Nephron progenitor cell (in vitro differentiated cells): ENCODE measurements around the gene KCNAB3.

ENCODE experiments used
- DNase-seq: peaks from one replicate; pipeline ENCODE4 v3.0.0; 2021
- H3K27ac Mint-ChIP-seq: 2 replicates; pipeline ENCODE4 v1.8.0; 2021; ENCODE audit warnings: mild to moderate bottlenecking, moderate library complexity, mixed read lengths
- H3K27me3 Mint-ChIP-seq: 2 replicates; pipeline ENCODE4 v1.8.0; 2021; ENCODE audit warnings: mild to moderate bottlenecking, low read depth, mixed read lengths; ENCODE audit not compliant: poor library complexity
- H3K36me3 Mint-ChIP-seq: 2 replicates; pipeline ENCODE4 v1.8.0; 2021; ENCODE audit warnings: low read depth, mixed read lengths
- H3K4me1 Mint-ChIP-seq: 2 replicates; pipeline ENCODE4 v1.8.0; 2021; ENCODE audit warnings: mixed read lengths
- H3K4me3 Mint-ChIP-seq: 2 replicates; pipeline ENCODE4 v1.8.0; 2021; ENCODE audit warnings: mild to moderate bottlenecking, moderate library complexity, mixed read lengths
- H3K9me3 Mint-ChIP-seq: 2 replicates; pipeline ENCODE4 v1.8.0; 2021; ENCODE audit warnings: mild to moderate bottlenecking, moderate library complexity, mixed read lengths
- TF ChIP-seq, protein P1 (sequence below): fragments of 200-600 bp; sonication (generic); IDR thresholded peaks from 2 replicates; pipeline ENCODE4 v1.5.0; 2021; ENCODE audit warnings: antibody characterized with exemption

Gene KCNAB3

DNA sequence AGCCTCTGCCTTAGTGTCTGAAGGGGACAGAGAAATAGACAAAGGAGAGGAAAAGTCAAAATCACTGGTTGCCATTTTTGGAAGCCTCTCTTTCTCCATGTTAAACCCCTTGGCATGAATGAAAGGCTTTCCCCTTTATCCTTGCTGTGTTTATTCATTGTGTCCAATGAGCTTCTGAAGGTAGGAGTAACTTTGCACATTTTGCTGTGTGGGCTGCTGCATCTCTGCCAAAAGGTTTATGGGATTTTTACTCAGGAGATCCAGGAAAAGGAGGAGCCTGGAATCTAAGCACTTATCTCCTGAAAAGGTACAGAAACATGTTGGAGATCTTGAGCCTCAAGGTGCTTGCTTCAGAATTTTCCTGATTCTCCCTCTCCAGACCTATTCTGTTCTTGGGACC lies 6.2 kb upstream of the KCNAB3 start:
- no peak for DNase-seq
- Mint-ChIP-seq H3K27ac (no peak overlapping the region), H3K36me3 (peaks cover 55% of the 10 kb centered on the region), H3K27me3 (peaks cover 11% of the 10 kb centered on the region), H3K9me3 (no peaks in the 10 kb centered on the region), H3K4me1 (peaks cover 47% of the 10 kb centered on the region), H3K4me3 (peak overlapping the region; percentile 14)
- TF ChIP-seq, protein P1, sequence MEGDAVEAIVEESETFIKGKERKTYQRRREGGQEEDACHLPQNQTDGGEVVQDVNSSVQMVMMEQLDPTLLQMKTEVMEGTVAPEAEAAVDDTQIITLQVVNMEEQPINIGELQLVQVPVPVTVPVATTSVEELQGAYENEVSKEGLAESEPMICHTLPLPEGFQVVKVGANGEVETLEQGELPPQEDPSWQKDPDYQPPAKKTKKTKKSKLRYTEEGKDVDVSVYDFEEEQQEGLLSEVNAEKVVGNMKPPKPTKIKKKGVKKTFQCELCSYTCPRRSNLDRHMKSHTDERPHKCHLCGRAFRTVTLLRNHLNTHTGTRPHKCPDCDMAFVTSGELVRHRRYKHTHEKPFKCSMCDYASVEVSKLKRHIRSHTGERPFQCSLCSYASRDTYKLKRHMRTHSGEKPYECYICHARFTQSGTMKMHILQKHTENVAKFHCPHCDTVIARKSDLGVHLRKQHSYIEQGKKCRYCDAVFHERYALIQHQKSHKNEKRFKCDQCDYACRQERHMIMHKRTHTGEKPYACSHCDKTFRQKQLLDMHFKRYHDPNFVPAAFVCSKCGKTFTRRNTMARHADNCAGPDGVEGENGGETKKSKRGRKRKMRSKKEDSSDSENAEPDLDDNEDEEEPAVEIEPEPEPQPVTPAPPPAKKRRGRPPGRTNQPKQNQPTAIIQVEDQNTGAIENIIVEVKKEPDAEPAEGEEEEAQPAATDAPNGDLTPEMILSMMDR: no peak

DNA sequence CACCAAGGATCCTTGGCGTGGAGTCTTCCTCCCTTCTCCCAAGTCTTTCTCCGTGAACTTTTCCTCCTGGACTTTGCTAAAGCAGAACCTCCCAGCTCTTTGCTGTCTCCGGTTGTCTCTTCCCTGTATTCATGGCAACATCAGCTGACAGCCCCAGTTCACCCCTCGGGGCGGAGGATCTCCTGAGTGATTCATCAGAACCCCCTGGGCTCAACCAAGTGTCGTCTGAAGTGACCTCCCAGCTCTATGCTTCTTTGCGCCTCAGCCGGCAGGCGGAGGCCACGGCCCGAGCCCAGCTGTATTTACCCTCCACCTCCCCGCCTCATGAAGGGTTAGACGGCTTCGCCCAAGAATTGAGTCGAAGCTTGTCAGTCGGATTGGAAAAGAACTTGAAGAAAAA lies 3.3 kb upstream of the KCNAB3 start:
- peaks cover 29% of the 10 kb centered on the region for H3K27me3 Mint-ChIP-seq
- peak overlapping the region; percentile 99 for H3K4me3 Mint-ChIP-seq
- H3K9me3 Mint-ChIP-seq: no peaks in the 10 kb centered on the region
- H3K27ac Mint-ChIP-seq: no peak overlapping the region
- TF ChIP-seq, protein P1: no peak
- H3K36me3 Mint-ChIP-seq: peaks cover 31% of the 10 kb centered on the region
- peak; percentile 38 for DNase-seq
- peaks cover 72% of the 10 kb centered on the region for H3K4me1 Mint-ChIP-seq

- peak; percentile 19 for DNase-seq
- H3K27ac Mint-ChIP-seq: peak overlapping the region; percentile 97
- peaks cover 75% of the 10 kb centered on the region for H3K4me1 Mint-ChIP-seq
- H3K9me3 Mint-ChIP-seq: no peaks in the 10 kb centered on the region
- peak overlapping the region; percentile 99 for H3K4me3 Mint-ChIP-seq
- peaks cover 31% of the 10 kb centered on the region for H3K36me3 Mint-ChIP-seq
- H3K27me3 Mint-ChIP-seq: peaks cover 33% of the 10 kb centered on the region
- TF ChIP-seq, protein P1: no peak
Measured at GRCh38 chr17:7932483-7932891, 2.8 kb upstream of the KCNAB3 start.

- peak within 1 kb of the TSS; percentile 99 for H3K4me3 Mint-ChIP-seq
- H3K27me3 Mint-ChIP-seq: peaks cover 39% of the 10 kb centered on the region
- H3K27ac Mint-ChIP-seq: peak within 1 kb of the TSS; percentile 97
- H3K9me3 Mint-ChIP-seq: no peaks in the 10 kb centered on the region
- DNase-seq: peak; percentile 99
- H3K4me1 Mint-ChIP-seq: peaks cover 75% of the 10 kb centered on the region
- TF ChIP-seq, protein P1: no peak
- peaks cover 27% of the 10 kb centered on the region for H3K36me3 Mint-ChIP-seq
Measured at GRCh38 chr17:7931709-7932482, 2.2 kb upstream of the KCNAB3 start, which contains the start of the genes CNTROB and TRAPPC1. TSS of gene CNTROB (plus strand) at chr17:7932206. CDS start at chr17:7933080, 874 bp downstream. TSS of gene TRAPPC1 (minus strand) at chr17:7931946. CDS start at chr17:7931829, 117 bp downstream.

DNA sequence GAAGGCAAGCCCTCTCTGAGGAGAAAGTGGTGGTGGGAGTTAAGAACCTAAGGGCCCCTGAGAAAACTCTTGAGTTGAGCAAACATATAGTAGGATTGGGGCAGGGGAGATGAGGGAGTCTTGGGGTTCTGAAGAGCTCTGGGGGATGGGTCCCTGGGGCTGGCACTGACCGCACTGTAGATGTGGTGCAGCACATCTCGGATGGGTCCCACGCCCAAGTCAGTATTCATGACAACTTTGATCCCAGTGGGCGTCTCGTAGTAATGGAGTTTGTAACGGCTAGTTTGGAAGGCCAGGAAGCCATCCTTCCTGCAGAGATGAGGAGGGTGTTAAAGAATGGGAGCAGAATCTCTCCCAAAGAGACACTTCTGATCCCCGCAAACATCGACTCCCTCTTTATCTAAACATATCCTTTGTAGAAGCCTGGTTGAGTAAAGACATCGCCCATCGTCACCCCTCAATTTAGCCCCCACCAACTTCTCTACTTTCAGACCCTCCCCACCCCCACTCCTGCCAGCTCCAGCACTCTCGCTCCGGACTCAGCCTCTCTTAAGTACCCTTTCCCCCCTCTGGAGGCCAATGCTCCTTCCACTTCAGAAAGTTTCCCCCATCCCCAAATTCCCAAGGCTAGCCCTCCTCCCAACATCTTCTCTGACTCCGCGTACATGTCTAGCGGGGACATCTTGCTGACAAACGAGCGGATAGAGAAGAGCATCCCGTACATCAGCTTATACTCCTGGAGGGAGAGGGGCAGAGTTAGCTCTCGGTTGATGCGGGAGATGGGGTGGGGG lies 1.4 kb upstream of the KCNAB3 start:
- DNase-seq: no peak
- H3K4me3 Mint-ChIP-seq: peak overlapping the region; percentile 99
- peaks cover 48% of the 10 kb centered on the region for H3K27me3 Mint-ChIP-seq
- TF ChIP-seq, protein P1: no peak
- peaks cover 18% of the 10 kb centered on the region for H3K36me3 Mint-ChIP-seq
- no peaks in the 10 kb centered on the region for H3K9me3 Mint-ChIP-seq
- H3K27ac Mint-ChIP-seq: peak overlapping the region; percentile 27
- peaks cover 75% of the 10 kb centered on the region for H3K4me1 Mint-ChIP-seq
